B cell (primary cell): ENCODE measurements around the gene TGM6. TPM values are rescaled to one million over a fixed set of nuclear protein-coding genes. Genes with fewer than 3 reads are reported as not detected.

Experiments used
- ATAC-seq: fragments of 200-7000 bp; cut with Tn5 transposase; one replicate; pipeline ENCODE4 v1.10.0; 2021; ENCODE audit warnings: low read depth, mild to moderate bottlenecking, moderate number of reproducible peaks, moderate library complexity
- CTCF ChIA-PET: fragments of 350-600 bp; sonication (Branson Sonifier 250); formaldehyde crosslinking; loops from one replicate; lab custom pipeline; 2021; ENCODE audit warnings: antibody characterized with exemption, inconsistent platforms; lab: Charles Lee
- POLR2A ChIA-PET: fragments of 350-600 bp; sonication (Branson Sonifier 250); formaldehyde crosslinking; loops from one replicate; lab custom pipeline; 2021; ENCODE audit warnings: antibody characterized with exemption; lab: Charles Lee
- DNase-seq: peaks from one replicate; pipeline ENCODE4 v3.0.0; 2013
- H2AFZ ChIP-seq: 2 replicates; pipeline ENCODE4 v1.6.1; 2012; ENCODE audit warnings: mild to moderate bottlenecking, low read depth, low read length; ENCODE audit not compliant: insufficient read depth, poor library complexity, severe bottlenecking
- H3K27ac ChIP-seq, 2 donors: 1 replicate in 1 of 2; 2 replicates in 1 of 2; pipeline ENCODE4 v1.5.1; 2012 to 2013; ENCODE audit warnings: low read length in 2 of 2, mild to moderate bottlenecking in 2 of 2, moderate library complexity in 1 of 2
- H3K27me3 ChIP-seq, 4 experiments: fragments of 200-600 bp in 1 of 4; sonication (generic) in 1 of 4; replicated peaks in 1 of 4; 1 replicate in 2 of 4; 2 replicates in 2 of 4; pipeline versions ENCODE4 v1.6.1 to v1.7.0; 2013 to 2016; ENCODE audit warnings: low read length in 3 of 4, mild to moderate bottlenecking in 2 of 4, mixed read lengths in 1 of 4, moderate library complexity in 1 of 4; ENCODE audit not compliant: insufficient read depth in 4 of 4, control insufficient read depth in 3 of 4; ENCODE audit errors: control extremely low read depth in 1 of 4
- H3K36me3 ChIP-seq, 2 experiments: replicated peaks in 1 of 2; 1 replicate in 1 of 2; 2 replicates in 1 of 2; pipeline versions ENCODE4 v1.6.1 to v1.7.1; 2013; ENCODE audit warnings: low read length in 1 of 2; ENCODE audit not compliant: insufficient read depth in 2 of 2, control insufficient read depth in 1 of 2; ENCODE audit errors: control extremely low read depth in 1 of 2, extremely low read depth in 1 of 2
- H3K4me1 ChIP-seq, 2 donors: fragments of 200-600 bp in 1 of 2; sonication (generic) in 1 of 2; 1 replicate in 1 of 2; 2 replicates in 1 of 2; pipeline versions ENCODE4 v1.5.1 to v1.6.1; 2013 to 2017; ENCODE audit warnings: low read length in 2 of 2; ENCODE audit not compliant: control insufficient read depth in 2 of 2, insufficient read depth in 2 of 2
- H3K4me2 ChIP-seq: replicated peaks from 2 replicates; pipeline ENCODE3; 2012; ENCODE audit warnings: mild to moderate bottlenecking, low read depth, low read length; ENCODE audit not compliant: poor library complexity, severe bottlenecking
- H3K4me3 ChIP-seq, 5 experiments: fragments of 200-600 bp in 1 of 5; sonication (generic) in 1 of 5; 1 replicate in 3 of 5; 2 replicates in 2 of 5; pipeline versions ENCODE4 v1.5.1 to v1.7.0; 2011 to 2016; ENCODE audit warnings: low read length in 4 of 5, mild to moderate bottlenecking in 4 of 5, low read depth in 2 of 5, control low read depth in 1 of 5, moderate library complexity in 1 of 5; ENCODE audit not compliant: insufficient read depth in 1 of 5; ENCODE audit errors: control extremely low read depth in 1 of 5, extremely low read depth in 1 of 5
- H3K79me2 ChIP-seq: fragments of 200-600 bp; sonication (generic); one replicate; pipeline ENCODE4 v1.6.0; 2016; ENCODE audit warnings: low read length; ENCODE audit not compliant: control insufficient read depth, insufficient read depth
- H3K9ac ChIP-seq: fragments of 200-600 bp; sonication (generic); 2 replicates; pipeline ENCODE4 v1.6.1; 2017; ENCODE audit warnings: mild to moderate bottlenecking, low read length, moderate library complexity
- H3K9me3 ChIP-seq, 3 donors: one replicate each; pipeline versions ENCODE4 v1.6.1 to v1.7.1; 2013; ENCODE audit warnings: low read length in 2 of 3; ENCODE audit not compliant: control insufficient read depth in 2 of 3, insufficient read depth in 1 of 3; ENCODE audit errors: control extremely low read depth in 1 of 3
- H4K20me1 ChIP-seq: 2 replicates; pipeline ENCODE4 v1.6.0; 2012; ENCODE audit warnings: mild to moderate bottlenecking, low read length; ENCODE audit not compliant: insufficient read depth, control insufficient read depth, poor library complexity, severe bottlenecking
- H3K27ac Mint-ChIP-seq: one replicate; pipeline ENCODE4 v1.8.0; 2021; ENCODE audit warnings: mixed read lengths
- H3K27me3 Mint-ChIP-seq: one replicate; pipeline ENCODE4 v1.8.0; 2021; ENCODE audit warnings: mixed read lengths
- H3K4me1 Mint-ChIP-seq: one replicate; pipeline ENCODE4 v1.8.0; 2021; ENCODE audit warnings: mixed read lengths
- H3K4me3 Mint-ChIP-seq: one replicate; pipeline ENCODE4 v1.8.0; 2021; ENCODE audit warnings: mixed read lengths
- H3K9me3 Mint-ChIP-seq: one replicate; pipeline ENCODE4 v1.8.0; 2022; ENCODE audit warnings: mixed read lengths; ENCODE audit not compliant: insufficient read depth
- EZH2 ChIP-seq: IDR thresholded peaks from 2 replicates; pipeline ENCODE4 v1.6.1; 2012; ENCODE audit warnings: borderline replicate concordance, low read depth, mild to moderate bottlenecking, moderate library complexity, low read length; ENCODE audit not compliant: insufficient read depth, poor library complexity, severe bottlenecking
- WGBS: methylation state at CpG from one replicate; pipeline ENCODE4 v1.1.5; 2013; ENCODE audit warnings: missing lambda C conversion rate; ENCODE audit not compliant: insufficient coverage; 5-methylcytosine and 5-hydroxymethylcytosine counted together
- intact Hi-C: fragments of 100-400 bp; cut with micrococcal nuclease; formaldehyde crosslinking; loops from one replicate; pipeline ENCODE4 v1.10.0; 2022
- polyA plus RNA-seq: library from polyadenylated mRNA; depleted of rRNA; stranded (reverse); fragments of >200 nt; gene quantifications from 2 replicates; pipeline ENCODE4 v1.2.3, GENCODE V29; 2012
- total RNA-seq, 2 donors: library from RNA; stranded (reverse); fragments of 120-200 nt in 1 of 2; gene quantifications; 1 replicate in 1 of 2; 2 replicates in 1 of 2; pipeline versions ENCODE4 v1.2.3 to v1.2.4, GENCODE V29; 2013 to 2022
- TF ChIP-seq, protein P1 (sequence below): fragments of 200-600 bp; IDR thresholded peaks from one replicate; pipeline ENCODE4 v1.8.0; 2022; ENCODE audit warnings: antibody characterized with exemption, mild to moderate bottlenecking

Gene TGM6
- total and polyA plus RNA-seq, 2 donors (not counting 1 experiment from before 2014, with no cell fraction given) = not detected

DNA sequence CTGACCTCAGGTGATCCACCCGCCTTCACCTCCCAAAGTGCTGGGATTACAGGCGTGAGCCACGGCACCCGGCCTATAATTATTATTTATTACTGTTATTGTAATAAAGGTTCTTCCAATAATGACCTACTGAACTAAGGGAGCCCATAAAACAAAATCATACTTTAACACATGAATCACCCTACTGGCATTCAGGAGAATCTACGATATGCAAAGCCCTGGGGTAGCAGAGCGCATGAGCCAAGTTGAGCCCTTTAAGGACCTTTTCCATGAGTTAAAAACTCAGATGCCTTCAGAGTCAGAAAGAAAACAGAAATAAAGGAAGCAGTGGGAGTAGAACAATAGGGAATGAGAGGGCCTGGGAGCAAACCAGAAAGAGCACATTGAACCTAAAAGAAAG, 48.4 kb downstream of the TGM6 start:
- Mint-ChIP-seq H3K9me3 (no peaks in the 10 kb centered on the region), H3K4me3 (no peak overlapping the region), H3K27ac (no peak overlapping the region), H3K27me3 (peaks cover 18% of the 10 kb centered on the region), H3K4me1 (no peaks in the 10 kb centered on the region)
- ATAC-seq (no peak), DNase-seq (no peak)
- CTCF ChIA-PET = no interaction called here
- TF ChIP-seq, protein P1, sequence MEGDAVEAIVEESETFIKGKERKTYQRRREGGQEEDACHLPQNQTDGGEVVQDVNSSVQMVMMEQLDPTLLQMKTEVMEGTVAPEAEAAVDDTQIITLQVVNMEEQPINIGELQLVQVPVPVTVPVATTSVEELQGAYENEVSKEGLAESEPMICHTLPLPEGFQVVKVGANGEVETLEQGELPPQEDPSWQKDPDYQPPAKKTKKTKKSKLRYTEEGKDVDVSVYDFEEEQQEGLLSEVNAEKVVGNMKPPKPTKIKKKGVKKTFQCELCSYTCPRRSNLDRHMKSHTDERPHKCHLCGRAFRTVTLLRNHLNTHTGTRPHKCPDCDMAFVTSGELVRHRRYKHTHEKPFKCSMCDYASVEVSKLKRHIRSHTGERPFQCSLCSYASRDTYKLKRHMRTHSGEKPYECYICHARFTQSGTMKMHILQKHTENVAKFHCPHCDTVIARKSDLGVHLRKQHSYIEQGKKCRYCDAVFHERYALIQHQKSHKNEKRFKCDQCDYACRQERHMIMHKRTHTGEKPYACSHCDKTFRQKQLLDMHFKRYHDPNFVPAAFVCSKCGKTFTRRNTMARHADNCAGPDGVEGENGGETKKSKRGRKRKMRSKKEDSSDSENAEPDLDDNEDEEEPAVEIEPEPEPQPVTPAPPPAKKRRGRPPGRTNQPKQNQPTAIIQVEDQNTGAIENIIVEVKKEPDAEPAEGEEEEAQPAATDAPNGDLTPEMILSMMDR = no peak
- TF ChIP-seq EZH2 = no peak
- Histone ChIP-seq H3K4me2 (no peak overlapping the region), H3K4me1 (no peaks in the 10 kb centered on the region), H3K9ac (no peak overlapping the region), H3K27me3 (peaks cover 0 to 5% (median 1%) of the 10 kb centered on the region in 4 experiments), H2AFZ (no peak overlapping the region), H3K36me3 (no peaks in the 10 kb centered on the region), H3K79me2 (no peaks in the 10 kb centered on the region), H3K27ac (no peak overlapping the region), H3K4me3 (no peak overlapping the region), H4K20me1 (no peaks in the 10 kb centered on the region), H3K9me3 (peaks cover 0 to 4% (median 0%) of the 10 kb centered on the region in 3 donors)
- intact Hi-C loops = no loop called here
- WGBS = no CpG with 5 or more reads among the region's 6 CpGs
- POLR2A ChIA-PET = no interaction called here

DNA sequence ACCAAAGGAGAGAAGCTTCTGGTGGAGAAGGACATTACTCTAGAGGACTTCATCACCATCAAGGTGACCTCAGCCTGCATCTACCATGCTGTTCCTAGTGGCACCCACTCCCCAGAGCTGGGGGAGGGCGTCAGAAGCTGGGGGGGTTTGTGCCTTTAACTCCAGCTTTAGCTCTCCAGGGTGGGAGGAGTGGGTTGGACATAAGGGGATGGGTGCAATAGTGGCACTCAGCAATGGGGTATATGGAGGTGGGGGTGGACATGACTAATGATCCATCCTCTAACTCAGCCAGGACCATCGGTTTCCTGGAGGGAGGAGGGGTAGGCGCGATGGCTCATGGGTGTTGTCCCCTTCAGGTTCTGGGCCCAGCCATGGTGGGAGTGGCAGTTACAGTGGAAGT, 49.8 kb downstream of the TGM6 start:
- DNase-seq = no peak
- H3K79me2 ChIP-seq = no peaks in the 10 kb centered on the region
- no peak overlapping the region for H3K9ac ChIP-seq
- no peak overlapping the region for H2AFZ ChIP-seq
- no peaks in the 10 kb centered on the region for H4K20me1 ChIP-seq
- no peaks in the 10 kb centered on the region for H3K36me3 ChIP-seq
- H3K4me3 ChIP-seq = no peak overlapping the region
- no peaks in the 10 kb centered on the region for H3K9me3 Mint-ChIP-seq
- no CpG with 5 or more reads among the region's 4 CpGs for WGBS
- no peaks in the 10 kb centered on the region for H3K4me1 ChIP-seq
- peaks cover 0 to 4% (median 0%) of the 10 kb centered on the region in 3 donors for H3K9me3 ChIP-seq
- no peak overlapping the region for H3K27ac Mint-ChIP-seq
- H3K4me1 Mint-ChIP-seq = no peaks in the 10 kb centered on the region
- TF ChIP-seq EZH2 = no peak
- TF ChIP-seq, protein P1 = no peak
- H3K27ac ChIP-seq = no peak overlapping the region
- no peak overlapping the region for H3K4me2 ChIP-seq
- H3K27me3 Mint-ChIP-seq = peaks cover 19% of the 10 kb centered on the region
- no peak overlapping the region for H3K4me3 Mint-ChIP-seq
- CTCF ChIA-PET = interaction anchor here (0.8 kb wide), 1 partner anchor 223 kb away, joined by 3 read pairs; no protein-coding TSS in a partner anchor
- ATAC-seq = no peak
- intact Hi-C loops = no loop called here
- POLR2A ChIA-PET = no interaction called here
- peaks cover 0 to 5% (median 1%) of the 10 kb centered on the region in 4 experiments for H3K27me3 ChIP-seq
